Measurements from ENCODE around the gene GCNA.

GRCh38 chrX:71543316-71543715 lies 34.9 kb upstream of the GCNA start:
- TF ChIP-seq CHD2 (IDR thresholded peaks at IDR 0.05; ENCODE audit: borderline replicate concordance, low read depth, low read length) (no peak), POLR2A (IDR thresholded peaks at IDR 0.05; ENCODE audit: low read depth, low read length) (no peak), CREB1 (IDR thresholded peaks at IDR 0.05; ENCODE audit: low read depth) (no peak), CTCF (IDR thresholded peaks at IDR 0.05 in 2 of 3, conservative IDR thresholded peaks at IDR 0.05 in 1 of 3; ENCODE audit: control insufficient read depth in 2 of 3, extremely low read depth in 1 of 3, insufficient read depth in 1 of 3, low read depth in 3 of 3, low read length in 3 of 3) (no peak), MAX (IDR thresholded peaks at IDR 0.05; ENCODE audit: low read depth, low read length) (no peak), SMAD1 (IDR thresholded peaks at IDR 0.05; ENCODE audit: low read depth, partially characterized antibody) (no peak), ESRRA (IDR thresholded peaks at IDR 0.05; ENCODE audit: low read length) (no peak), SUPT20H (IDR thresholded peaks at IDR 0.05; ENCODE audit: borderline replicate concordance, control insufficient read depth, low read depth, low read length) (no peak)
